Astrocyte (in vitro differentiated cells and primary cell): ENCODE data around the gene CRLF1. TPM values are rescaled to one million over a fixed set of nuclear protein-coding genes. Genes with fewer than 3 reads are reported as not detected.

Source experiments
- DNase-seq: peaks from one replicate; pipeline ENCODE4 v3.0.0-alpha.2; 2010; ENCODE audit warnings: low read depth
- FAIRE-seq: peaks from 2 replicates; lab custom pipeline; 2011; peaks lifted over from hg19 to GRCh38; lab: Jason Lieb, UNC
- H2AFZ ChIP-seq: 2 replicates; pipeline ENCODE4 v1.6.0; 2012; ENCODE audit warnings: low read depth, low read length, inconsistent platforms
- H3K27ac ChIP-seq: 2 replicates; pipeline ENCODE4 v1.5.1; 2011; ENCODE audit warnings: low read depth, low read length, inconsistent platforms
- H3K27me3 ChIP-seq: 2 replicates; pipeline ENCODE4 v1.6.0; 2011; ENCODE audit warnings: low read length, inconsistent platforms; ENCODE audit not compliant: insufficient read depth
- H3K36me3 ChIP-seq: 2 replicates; pipeline ENCODE4 v1.5.1; 2011; ENCODE audit warnings: low read length, inconsistent platforms; ENCODE audit not compliant: insufficient read depth
- H3K4me1 ChIP-seq: 2 replicates; pipeline ENCODE4 v1.5.1; 2011; ENCODE audit warnings: low read length, inconsistent platforms; ENCODE audit not compliant: insufficient read depth
- H3K4me2 ChIP-seq: 2 replicates; pipeline ENCODE4 v1.6.0; 2012; ENCODE audit warnings: low read length, inconsistent platforms
- H3K4me3 ChIP-seq: 2 replicates; pipeline ENCODE4 v1.5.1; 2011; ENCODE audit warnings: low read depth, mild to moderate bottlenecking, low read length, inconsistent platforms; ENCODE audit not compliant: insufficient read depth
- H3K79me2 ChIP-seq: 2 replicates; pipeline ENCODE4 v1.6.0; 2012; ENCODE audit warnings: mild to moderate bottlenecking, low read length, inconsistent platforms; ENCODE audit not compliant: insufficient read depth
- H3K9ac ChIP-seq: 2 replicates; pipeline ENCODE4 v1.6.0; 2012; ENCODE audit warnings: mild to moderate bottlenecking, low read length, inconsistent platforms
- H3K9me3 ChIP-seq: 2 replicates; pipeline ENCODE4 v1.5.1; 2012; ENCODE audit warnings: low read depth, mild to moderate bottlenecking, low read length, inconsistent platforms; ENCODE audit not compliant: insufficient read depth
- H4K20me1 ChIP-seq: 2 replicates; pipeline ENCODE4 v1.6.0; 2012; ENCODE audit warnings: low read length, inconsistent platforms; ENCODE audit not compliant: insufficient read depth
- H3K27ac Mint-ChIP-seq: one replicate; pipeline ENCODE4 v1.8.0; 2021; ENCODE audit warnings: mild to moderate bottlenecking, mixed read lengths; ENCODE audit not compliant: unreplicated experiment
- H3K27me3 Mint-ChIP-seq: one replicate; pipeline ENCODE4 v1.8.0; 2021; ENCODE audit warnings: low read depth, mixed read lengths; ENCODE audit not compliant: unreplicated experiment
- H3K36me3 Mint-ChIP-seq: one replicate; pipeline ENCODE4 v1.8.0; 2021; ENCODE audit warnings: low read depth, mixed read lengths; ENCODE audit not compliant: unreplicated experiment
- H3K4me1 Mint-ChIP-seq: one replicate; pipeline ENCODE4 v1.8.0; 2021; ENCODE audit warnings: low read depth, mixed read lengths; ENCODE audit not compliant: unreplicated experiment
- H3K4me3 Mint-ChIP-seq: one replicate; pipeline ENCODE4 v1.8.0; 2021; ENCODE audit warnings: mild to moderate bottlenecking, moderate library complexity, mixed read lengths; ENCODE audit not compliant: unreplicated experiment
- H3K9me3 Mint-ChIP-seq: one replicate; pipeline ENCODE4 v1.8.0; 2021; ENCODE audit warnings: mild to moderate bottlenecking, mixed read lengths; ENCODE audit not compliant: unreplicated experiment
- CTCF ChIP-seq: IDR thresholded peaks from 2 replicates; pipeline ENCODE4 v1.5.1; 2011; ENCODE audit warnings: low read depth, mild to moderate bottlenecking, inconsistent platforms, low read length, moderate library complexity; ENCODE audit not compliant: insufficient read depth
- EZH2 ChIP-seq: IDR thresholded peaks from 2 replicates; pipeline ENCODE4 v1.6.1; 2012; ENCODE audit warnings: mild to moderate bottlenecking, low read length, inconsistent platforms; ENCODE audit not compliant: insufficient read depth
- total RNA-seq: library from RNA; stranded (reverse); gene quantifications from 2 replicates; pipeline ENCODE4 v1.2.1, GENCODE V29; 2021

The CRLF1 gene
- total RNA-seq, 1 donor from 2014 or later = 18.5 TPM

- H3K36me3 Mint-ChIP-seq = peaks cover 9% of the 10 kb centered on the region
- H3K9ac ChIP-seq = peak overlapping the region; percentile 76
- no peaks in the 10 kb centered on the region for H3K27me3 ChIP-seq
- no peak overlapping the region for H2AFZ ChIP-seq
- DNase-seq (no peak), FAIRE-seq (no peak)
- TF ChIP-seq EZH2 (no peak), CTCF (no peak)
- peaks cover 3% of the 10 kb centered on the region for H3K79me2 ChIP-seq
- H3K4me2 ChIP-seq = peak overlapping the region; percentile 80
- no peaks in the 10 kb centered on the region for H3K36me3 ChIP-seq
- H3K27ac Mint-ChIP-seq = no peak overlapping the region
- peak overlapping the region; percentile 59 for H3K27ac ChIP-seq
- no peak overlapping the region for H3K4me3 ChIP-seq
- peaks cover 50% of the 10 kb centered on the region for H4K20me1 ChIP-seq
- H3K9me3 Mint-ChIP-seq = peaks cover 1% of the 10 kb centered on the region
- H3K9me3 ChIP-seq = no peaks in the 10 kb centered on the region
- peaks cover 36% of the 10 kb centered on the region for H3K4me1 ChIP-seq
- H3K4me1 Mint-ChIP-seq = peaks cover 17% of the 10 kb centered on the region
- H3K4me3 Mint-ChIP-seq = no peak overlapping the region
- H3K27me3 Mint-ChIP-seq = peaks cover 12% of the 10 kb centered on the region
These were observed 44.7 kb upstream of the CRLF1 start for GRCh38 chr19:18651300-18651699.

GRCh38 chr19:18650468-18651041 is 44.0 kb upstream of the CRLF1 start:
- Histone ChIP-seq H4K20me1 (peaks cover 52% of the 10 kb centered on the region), H3K9ac (peak overlapping the region; percentile 76), H3K36me3 (no peaks in the 10 kb centered on the region), H3K27me3 (no peaks in the 10 kb centered on the region), H3K79me2 (peaks cover 4% of the 10 kb centered on the region), H2AFZ (peak overlapping the region; percentile 24), H3K4me2 (peak overlapping the region; percentile 80), H3K4me3 (peak overlapping the region; percentile 12), H3K9me3 (no peaks in the 10 kb centered on the region), H3K27ac (peak overlapping the region; percentile 59), H3K4me1 (peaks cover 36% of the 10 kb centered on the region)
- FAIRE-seq (peak; percentile 41), DNase-seq (peak; percentile 78)
- TF ChIP-seq CTCF = no peak
- no peak for TF ChIP-seq EZH2
- peaks cover 10% of the 10 kb centered on the region for H3K36me3 Mint-ChIP-seq
- H3K4me1 Mint-ChIP-seq = peaks cover 17% of the 10 kb centered on the region
- peaks cover 1% of the 10 kb centered on the region for H3K9me3 Mint-ChIP-seq
- H3K27ac Mint-ChIP-seq = no peak overlapping the region
- H3K27me3 Mint-ChIP-seq = peaks cover 12% of the 10 kb centered on the region
- peak overlapping the region; percentile 20 for H3K4me3 Mint-ChIP-seq

GRCh38 chr19:18650021-18650390 is 43.4 kb upstream of the CRLF1 start:
- peaks cover 55% of the 10 kb centered on the region for H4K20me1 ChIP-seq
- no peaks in the 10 kb centered on the region for H3K27me3 ChIP-seq
- Mint-ChIP-seq H3K36me3 (peaks cover 10% of the 10 kb centered on the region), H3K9me3 (peaks cover 1% of the 10 kb centered on the region), H3K4me3 (no peak overlapping the region), H3K4me1 (peaks cover 17% of the 10 kb centered on the region), H3K27me3 (peaks cover 12% of the 10 kb centered on the region), H3K27ac (no peak overlapping the region)
- H2AFZ ChIP-seq = peak overlapping the region; percentile 48
- no peak for TF ChIP-seq EZH2
- TF ChIP-seq CTCF = no peak
- peaks cover 39% of the 10 kb centered on the region for H3K4me1 ChIP-seq
- peaks cover 4% of the 10 kb centered on the region for H3K79me2 ChIP-seq
- H3K36me3 ChIP-seq = no peaks in the 10 kb centered on the region
- no peaks in the 10 kb centered on the region for H3K9me3 ChIP-seq
- H3K4me3 ChIP-seq = no peak overlapping the region
- FAIRE-seq = no peak
- H3K9ac ChIP-seq = peak overlapping the region; percentile 76
- DNase-seq = no peak
- H3K4me2 ChIP-seq = peak overlapping the region; percentile 80
- peak overlapping the region; percentile 59 for H3K27ac ChIP-seq
